HUES6 (cell line): Measurements from ENCODE around the gene IQCK.

Source experiments
- H3K27ac ChIP-seq: 2 replicates; pipeline ENCODE4 v1.7.0; 2013; ENCODE audit warnings: low read depth, mild to moderate bottlenecking, low read length, inconsistent platforms
- H3K27me3 ChIP-seq: 2 replicates; pipeline ENCODE4 v1.6.1; 2013; ENCODE audit warnings: low read length; ENCODE audit not compliant: control insufficient read depth, insufficient read depth
- H3K36me3 ChIP-seq: 2 replicates; pipeline ENCODE4 v1.6.1; 2013; ENCODE audit warnings: low read length; ENCODE audit not compliant: control insufficient read depth, insufficient read depth
- H3K4me1 ChIP-seq: 2 replicates; pipeline ENCODE4 v1.6.1; 2013; ENCODE audit warnings: low read length; ENCODE audit not compliant: control insufficient read depth, insufficient read depth
- H3K4me3 ChIP-seq: 2 replicates; pipeline ENCODE4 v1.5.1; 2013; ENCODE audit warnings: low read depth, low read length
- H3K9ac ChIP-seq: one replicate; pipeline ENCODE4 v1.6.1; 2013; ENCODE audit warnings: mild to moderate bottlenecking, low read length
- H3K9me3 ChIP-seq: 2 replicates; pipeline ENCODE4 v1.6.1; 2013; ENCODE audit warnings: low read depth, low read length; ENCODE audit not compliant: control insufficient read depth, insufficient read depth

The IQCK gene

GRCh38 chr16:19804538-19805323 lies 86.7 kb downstream of the IQCK start:
- Histone ChIP-seq H3K27ac (no peak overlapping the region), H3K9me3 (peaks cover 23% of the 10 kb centered on the region), H3K4me3 (no peak overlapping the region), H3K9ac (no peak overlapping the region), H3K4me1 (peaks cover 10% of the 10 kb centered on the region; the same call in 1 of the 2 replicates), H3K36me3 (no peaks in the 10 kb centered on the region), H3K27me3 (no peaks in the 10 kb centered on the region)

DNA sequence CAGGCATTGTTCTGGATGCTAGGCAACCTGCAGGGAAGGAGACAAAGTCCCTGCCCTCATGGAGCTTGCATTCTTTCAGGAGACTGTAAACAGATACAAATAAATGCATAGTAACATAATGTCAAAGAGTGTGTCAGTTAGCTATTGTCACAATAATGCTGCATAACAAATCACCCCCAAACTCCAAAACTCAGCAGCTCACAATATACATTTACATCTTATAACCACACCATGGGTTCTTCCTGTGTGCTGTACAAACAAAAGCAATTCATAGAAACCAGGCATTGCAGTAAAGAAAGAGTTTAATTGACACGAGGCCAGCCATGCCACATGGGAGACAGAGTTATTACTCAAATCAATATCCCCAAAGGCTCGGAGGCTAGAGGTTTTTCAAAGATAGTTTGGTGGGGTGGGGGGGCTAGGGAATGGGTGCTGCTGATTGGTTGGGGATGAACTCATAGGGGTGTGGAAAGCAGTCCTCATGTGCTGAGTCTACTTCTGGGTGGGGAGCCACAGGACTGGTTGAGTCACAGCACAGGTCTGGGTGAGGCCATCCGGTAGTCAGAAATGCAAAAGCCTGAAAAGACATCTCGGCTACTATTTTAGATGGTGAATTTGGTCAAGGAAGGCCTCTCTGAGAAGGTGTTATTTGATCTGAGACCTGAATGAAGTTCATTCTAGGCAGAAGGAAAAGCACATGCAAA lies 87.5 kb downstream of the IQCK start:
- H3K27me3 ChIP-seq: no peaks in the 10 kb centered on the region
- no peaks in the 10 kb centered on the region for H3K36me3 ChIP-seq
- H3K4me1 ChIP-seq: peaks cover 10% of the 10 kb centered on the region; the same call in 1 of the 2 replicates
- H3K9me3 ChIP-seq: peaks cover 23% of the 10 kb centered on the region
- no peak overlapping the region for H3K4me3 ChIP-seq
- H3K9ac ChIP-seq: no peak overlapping the region
- no peak overlapping the region for H3K27ac ChIP-seq

GRCh38 chr16:19808061-19808641 lies 90.1 kb downstream of the IQCK start:
- Histone ChIP-seq H3K36me3 (no peaks in the 10 kb centered on the region), H3K27ac (no peak overlapping the region), H3K27me3 (no peaks in the 10 kb centered on the region), H3K9ac (no peak overlapping the region), H3K4me1 (peaks cover 10% of the 10 kb centered on the region; the same call in 1 of the 2 replicates), H3K4me3 (no peak overlapping the region), H3K9me3 (peaks cover 28% of the 10 kb centered on the region)

DNA sequence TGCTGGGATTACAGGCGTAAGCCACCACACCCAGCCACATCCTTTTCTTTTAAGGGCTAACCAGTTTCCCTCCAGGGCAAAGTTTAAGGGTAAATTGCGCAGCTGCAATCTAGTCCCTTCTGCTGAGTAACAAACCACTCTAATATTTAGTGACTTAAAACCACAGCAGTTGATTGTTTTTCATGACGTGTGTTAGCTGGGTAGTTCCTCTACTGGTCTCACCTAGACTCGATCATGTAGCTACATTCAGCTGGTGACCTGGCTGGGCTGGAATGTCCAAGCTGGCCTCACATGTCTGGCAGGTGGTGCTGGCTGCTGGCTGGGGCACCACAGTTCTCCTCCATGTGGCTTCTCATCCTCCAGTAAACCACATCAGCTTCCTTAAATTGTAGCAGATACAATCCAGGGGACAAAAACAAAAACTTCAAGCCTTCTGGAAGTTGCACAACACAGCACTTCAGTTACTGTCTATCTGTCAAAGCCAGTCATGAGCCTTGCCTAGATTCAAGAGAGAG lies 91.1 kb downstream of the IQCK start:
- Histone ChIP-seq H3K27ac (no peak overlapping the region), H3K4me1 (peaks cover 10% of the 10 kb centered on the region; the same call in 1 of the 2 replicates), H3K36me3 (no peaks in the 10 kb centered on the region), H3K9ac (no peak overlapping the region), H3K4me3 (no peak overlapping the region), H3K27me3 (no peaks in the 10 kb centered on the region), H3K9me3 (peaks cover 33% of the 10 kb centered on the region)

GRCh38 chr16:19809693-19810092 lies 91.6 kb downstream of the IQCK start:
- Histone ChIP-seq H3K36me3 (no peaks in the 10 kb centered on the region), H3K27me3 (no peaks in the 10 kb centered on the region), H3K9ac (no peak overlapping the region), H3K27ac (no peak overlapping the region), H3K9me3 (peaks cover 33% of the 10 kb centered on the region), H3K4me1 (peaks cover 6% of the 10 kb centered on the region; the same call in 1 of the 2 replicates), H3K4me3 (no peak overlapping the region)

- Histone ChIP-seq H3K9me3 (peaks cover 21% of the 10 kb centered on the region), H3K27me3 (no peaks in the 10 kb centered on the region), H3K4me1 (no peaks in the 10 kb centered on the region), H3K27ac (no peak overlapping the region), H3K9ac (no peak overlapping the region), H3K36me3 (no peaks in the 10 kb centered on the region), H3K4me3 (no peak overlapping the region)
These were observed 93.0 kb downstream of the IQCK start for GRCh38 chr16:19810817-19811731.

- no peak overlapping the region for H3K4me3 ChIP-seq
- H3K27ac ChIP-seq: no peak overlapping the region
- no peak overlapping the region for H3K9ac ChIP-seq
- H3K27me3 ChIP-seq: no peaks in the 10 kb centered on the region
- H3K36me3 ChIP-seq: no peaks in the 10 kb centered on the region
- H3K9me3 ChIP-seq: peaks cover 11% of the 10 kb centered on the region
- H3K4me1 ChIP-seq: no peaks in the 10 kb centered on the region
These were observed 94.9 kb downstream of the IQCK start for GRCh38 chr16:19812986-19813385.

DNA sequence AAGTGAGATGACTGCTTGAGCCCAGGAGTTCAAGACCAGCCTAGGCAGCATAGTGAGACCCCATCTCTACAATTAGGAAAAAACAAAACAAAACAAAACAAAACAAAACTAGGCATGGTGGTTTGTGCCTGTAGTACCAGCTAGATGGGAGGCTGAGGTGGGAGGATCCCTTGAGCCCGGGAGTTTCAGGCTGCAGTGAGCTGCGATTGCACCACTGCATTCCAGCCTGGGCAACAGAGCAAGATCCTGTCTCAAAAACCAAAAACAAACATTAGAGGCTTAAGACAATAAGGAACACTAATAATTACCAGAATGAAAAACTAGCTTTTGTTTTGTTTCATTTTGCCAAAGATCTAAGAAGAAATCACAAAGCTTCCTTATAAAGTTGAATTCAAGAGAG lies 97.3 kb downstream of the IQCK start:
- H3K9ac ChIP-seq: no peak overlapping the region
- H3K9me3 ChIP-seq: peaks cover 11% of the 10 kb centered on the region
- no peak overlapping the region for H3K4me3 ChIP-seq
- H3K27me3 ChIP-seq: no peaks in the 10 kb centered on the region
- no peak overlapping the region for H3K27ac ChIP-seq
- H3K4me1 ChIP-seq: no peaks in the 10 kb centered on the region
- no peaks in the 10 kb centered on the region for H3K36me3 ChIP-seq

DNA sequence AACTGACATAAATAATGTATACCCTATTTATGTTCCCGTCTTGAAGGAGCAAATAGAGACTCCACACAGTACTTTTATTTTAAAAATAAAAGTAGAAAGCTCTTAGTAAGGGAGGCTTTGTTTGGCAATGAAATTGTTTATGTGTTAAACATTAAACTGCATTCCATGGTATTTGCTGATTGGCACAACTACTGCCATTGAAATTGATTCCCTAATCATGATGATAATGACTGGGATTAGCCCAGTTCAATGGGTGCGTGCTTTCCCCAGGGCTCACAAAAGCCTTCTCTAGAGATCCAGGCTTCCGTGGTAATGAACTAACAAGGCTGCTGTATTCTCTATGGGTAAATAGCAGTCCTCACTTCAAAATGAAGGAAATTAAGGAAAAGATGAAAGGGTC lies 99.1 kb downstream of the IQCK start:
- H3K4me1 ChIP-seq: no peaks in the 10 kb centered on the region
- no peak overlapping the region for H3K4me3 ChIP-seq
- H3K27ac ChIP-seq: no peak overlapping the region
- no peaks in the 10 kb centered on the region for H3K27me3 ChIP-seq
- H3K36me3 ChIP-seq: no peaks in the 10 kb centered on the region
- H3K9me3 ChIP-seq: peaks cover 11% of the 10 kb centered on the region
- no peak overlapping the region for H3K9ac ChIP-seq

DNA sequence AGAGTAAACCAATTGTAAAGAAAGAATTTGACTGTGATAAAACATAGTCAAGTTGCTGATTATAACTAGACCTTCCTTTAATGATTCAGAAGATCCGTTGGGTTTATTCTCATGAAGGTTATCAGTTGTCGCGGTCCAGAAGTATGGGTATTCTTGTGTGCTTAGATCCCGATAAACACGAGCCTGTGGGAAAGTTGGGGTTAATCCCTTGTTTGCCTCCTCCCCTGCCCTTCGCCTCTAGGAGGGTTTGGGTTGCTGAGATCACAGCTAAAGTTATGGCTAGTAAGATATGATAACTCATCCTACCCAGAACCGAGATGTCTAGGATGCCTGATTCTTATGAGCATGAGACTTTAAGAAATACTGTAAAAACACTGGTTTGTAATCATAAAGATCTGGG lies 99.8 kb downstream of the IQCK start:
- H3K27me3 ChIP-seq: no peaks in the 10 kb centered on the region

More for the DNA sequence above, 99.8 kb downstream of the IQCK start:
- peaks cover 8% of the 10 kb centered on the region for H3K9me3 ChIP-seq
- H3K4me1 ChIP-seq: no peaks in the 10 kb centered on the region
- H3K9ac ChIP-seq: no peak overlapping the region
- H3K36me3 ChIP-seq: no peaks in the 10 kb centered on the region
- H3K4me3 ChIP-seq: no peak overlapping the region
- H3K27ac ChIP-seq: no peak overlapping the region
